ENCODE results near the gene KRTAP5-7. TPM values are rescaled to one million over a fixed set of nuclear protein-coding genes. Genes with fewer than 3 reads are reported as not detected.

Gene KRTAP5-7
- total RNA-seq, 1 experiment from 2014 or later: not detected

DNA sequence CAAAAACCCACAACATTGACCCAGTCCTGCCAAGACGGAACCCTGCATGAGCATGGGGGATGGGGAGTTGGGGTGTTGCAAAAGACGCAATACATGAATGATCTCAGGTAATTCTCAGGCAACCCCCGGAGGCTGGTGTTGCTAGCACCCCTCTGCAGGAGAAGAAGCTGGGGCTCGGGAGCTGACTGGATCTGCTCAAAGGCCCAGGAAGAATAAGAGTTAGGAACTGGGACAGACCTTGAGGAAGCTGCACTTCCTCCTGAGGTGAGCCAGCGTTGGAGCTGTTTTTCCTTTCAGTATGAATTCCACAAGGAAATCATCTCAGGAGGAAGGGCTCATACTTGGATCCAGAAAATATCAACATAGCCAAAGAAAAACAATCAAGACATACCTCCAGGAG is 21.1 kb downstream of the KRTAP5-7 start, which contains the start of gene KRTAP5-9:
Gene KRTAP5-9, plus strand, starts transcription at position 301 of the 400 bp plus-strand sequence. CDS start 238 bp downstream, outside the sequence.
- intact Hi-C loops (cut with micrococcal nuclease; ENCODE audit: unreplicated experiment): no loop called here
- no peaks in the 10 kb centered on the region for H3F3A ChIP-seq (ENCODE audit: insufficient read depth, low read depth)
- no peaks in the 10 kb centered on the region for H3K9me2 ChIP-seq (ENCODE audit: insufficient read depth)
- peaks cover 45% of the 10 kb centered on the region for H3K27me3 ChIP-seq (ENCODE audit: insufficient read depth, low read depth)
- H3K4me1 ChIP-seq (replicated peaks; ENCODE audit: insufficient read depth): 0 out of 2 replicates have a peak, but pooled peaks cover 5% of the 10 kb centered on the region
- H2AFZ ChIP-seq: no peak within 1 kb of the TSS
- ChIA-PET CTCF (no interaction called here), POLR2A (ENCODE audit: unreplicated experiment) (no interaction called here)
- no TSS peak for BruUV-seq (replicated peaks)
- H3K36me3 ChIP-seq (ENCODE audit: low read depth): no peaks in the 10 kb centered on the region
- no peaks in the 10 kb centered on the region for H4K20me1 ChIP-seq (ENCODE audit: insufficient read depth)
- no peak within 1 kb of the TSS for H3K4me3 ChIP-seq
- no peaks in the 10 kb centered on the region for H3K9me3 ChIP-seq (ENCODE audit: insufficient read depth, low read depth)
- H3K4me2 ChIP-seq: no peak within 1 kb of the TSS
- H3K79me2 ChIP-seq (ENCODE audit: low read depth): no peaks in the 10 kb centered on the region
- no peak for DNase-seq
- no peak for TF ChIP-seq EZH2 (IDR thresholded peaks at IDR 0.05; ENCODE audit: low read depth)
- TF ChIP-seq, protein P1, sequence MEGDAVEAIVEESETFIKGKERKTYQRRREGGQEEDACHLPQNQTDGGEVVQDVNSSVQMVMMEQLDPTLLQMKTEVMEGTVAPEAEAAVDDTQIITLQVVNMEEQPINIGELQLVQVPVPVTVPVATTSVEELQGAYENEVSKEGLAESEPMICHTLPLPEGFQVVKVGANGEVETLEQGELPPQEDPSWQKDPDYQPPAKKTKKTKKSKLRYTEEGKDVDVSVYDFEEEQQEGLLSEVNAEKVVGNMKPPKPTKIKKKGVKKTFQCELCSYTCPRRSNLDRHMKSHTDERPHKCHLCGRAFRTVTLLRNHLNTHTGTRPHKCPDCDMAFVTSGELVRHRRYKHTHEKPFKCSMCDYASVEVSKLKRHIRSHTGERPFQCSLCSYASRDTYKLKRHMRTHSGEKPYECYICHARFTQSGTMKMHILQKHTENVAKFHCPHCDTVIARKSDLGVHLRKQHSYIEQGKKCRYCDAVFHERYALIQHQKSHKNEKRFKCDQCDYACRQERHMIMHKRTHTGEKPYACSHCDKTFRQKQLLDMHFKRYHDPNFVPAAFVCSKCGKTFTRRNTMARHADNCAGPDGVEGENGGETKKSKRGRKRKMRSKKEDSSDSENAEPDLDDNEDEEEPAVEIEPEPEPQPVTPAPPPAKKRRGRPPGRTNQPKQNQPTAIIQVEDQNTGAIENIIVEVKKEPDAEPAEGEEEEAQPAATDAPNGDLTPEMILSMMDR (conservative IDR thresholded peaks at IDR 0.05): no peak
- no peak within 1 kb of the TSS for H3K27ac ChIP-seq

DNA sequence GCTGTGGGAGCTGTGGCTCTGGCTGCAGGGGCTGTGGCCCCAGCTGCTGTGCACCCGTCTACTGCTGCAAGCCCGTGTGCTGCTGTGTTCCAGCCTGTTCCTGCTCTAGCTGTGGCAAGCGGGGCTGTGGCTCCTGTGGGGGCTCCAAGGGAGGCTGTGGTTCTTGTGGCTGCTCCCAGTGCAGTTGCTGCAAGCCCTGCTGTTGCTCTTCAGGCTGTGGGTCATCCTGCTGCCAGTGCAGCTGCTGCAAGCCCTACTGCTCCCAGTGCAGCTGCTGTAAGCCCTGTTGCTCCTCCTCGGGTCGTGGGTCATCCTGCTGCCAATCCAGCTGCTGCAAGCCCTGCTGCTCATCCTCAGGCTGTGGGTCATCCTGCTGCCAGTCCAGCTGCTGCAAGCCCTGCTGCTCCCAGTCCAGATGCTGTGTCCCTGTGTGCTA is 21.7 kb downstream of the KRTAP5-7 start:
- no peaks in the 10 kb centered on the region for H4K20me1 ChIP-seq (ENCODE audit: insufficient read depth)
- TF ChIP-seq, protein P1 (conservative IDR thresholded peaks at IDR 0.05): no peak
- TF ChIP-seq EZH2 (IDR thresholded peaks at IDR 0.05; ENCODE audit: low read depth): no peak
- intact Hi-C loops (cut with micrococcal nuclease; ENCODE audit: unreplicated experiment): no loop called here
- no peak overlapping the region for H3K27ac ChIP-seq
- no peaks in the 10 kb centered on the region for H3F3A ChIP-seq (ENCODE audit: insufficient read depth, low read depth)
- no peak overlapping the region for H2AFZ ChIP-seq
- CTCF ChIA-PET: no interaction called here
- no peak overlapping the region for H3K4me3 ChIP-seq
- no peaks in the 10 kb centered on the region for H3K79me2 ChIP-seq (ENCODE audit: low read depth)
- H3K4me1 ChIP-seq (replicated peaks; ENCODE audit: insufficient read depth): 0 out of 2 replicates have a peak, but pooled peaks cover 1% of the 10 kb centered on the region
- no peaks in the 10 kb centered on the region for H3K36me3 ChIP-seq (ENCODE audit: low read depth)
- H3K27me3 ChIP-seq (ENCODE audit: insufficient read depth, low read depth): peaks cover 45% of the 10 kb centered on the region
- no peak for DNase-seq
- H3K9me3 ChIP-seq (ENCODE audit: insufficient read depth, low read depth): no peaks in the 10 kb centered on the region
- POLR2A ChIA-PET (ENCODE audit: unreplicated experiment): no interaction called here
- H3K9me2 ChIP-seq (ENCODE audit: insufficient read depth): no peaks in the 10 kb centered on the region
- H3K4me2 ChIP-seq: no peak overlapping the region
- BruUV-seq (replicated peaks): no TSS peak

DNA sequence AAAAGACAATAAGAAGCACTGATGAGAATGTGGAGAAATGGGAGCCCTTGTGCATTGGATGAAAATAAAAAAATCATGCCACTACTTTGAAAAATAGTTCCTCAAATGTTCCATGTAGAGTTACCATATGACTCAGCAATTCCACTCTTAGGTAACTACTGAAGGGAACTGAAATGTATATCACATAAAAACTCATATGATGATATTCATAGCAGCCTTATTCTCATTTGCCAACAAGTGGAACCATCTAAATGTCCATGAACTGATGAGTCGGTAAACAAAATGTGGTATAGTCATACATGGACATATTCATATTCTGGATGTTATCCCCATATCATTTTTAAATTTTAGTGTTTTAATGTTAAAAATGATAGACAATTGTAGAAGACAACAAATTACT is 24.6 kb downstream of the KRTAP5-7 start:
- TF ChIP-seq, protein P1 (conservative IDR thresholded peaks at IDR 0.05): no peak
- TF ChIP-seq EZH2 (IDR thresholded peaks at IDR 0.05; ENCODE audit: low read depth): no peak
- H3K4me1 ChIP-seq (replicated peaks; ENCODE audit: insufficient read depth): no peaks in the 10 kb centered on the region
- H3K79me2 ChIP-seq (ENCODE audit: low read depth): no peaks in the 10 kb centered on the region
- H3K4me2 ChIP-seq: no peak overlapping the region
- no peaks in the 10 kb centered on the region for H4K20me1 ChIP-seq (ENCODE audit: insufficient read depth)
- H3F3A ChIP-seq (ENCODE audit: insufficient read depth, low read depth): no peaks in the 10 kb centered on the region
- no TSS peak for BruUV-seq (replicated peaks)
- H3K9me3 ChIP-seq (ENCODE audit: insufficient read depth, low read depth): no peaks in the 10 kb centered on the region
- H3K36me3 ChIP-seq (ENCODE audit: low read depth): no peaks in the 10 kb centered on the region
- H3K27ac ChIP-seq: no peak overlapping the region
- H3K27me3 ChIP-seq (ENCODE audit: insufficient read depth, low read depth): peaks cover 32% of the 10 kb centered on the region
- intact Hi-C loops (cut with micrococcal nuclease; ENCODE audit: unreplicated experiment): no loop called here
- no peak for DNase-seq
- no peak overlapping the region for H2AFZ ChIP-seq
- ChIA-PET POLR2A (ENCODE audit: unreplicated experiment) (no interaction called here), CTCF (no interaction called here)
- H3K9me2 ChIP-seq (ENCODE audit: insufficient read depth): no peaks in the 10 kb centered on the region
- H3K4me3 ChIP-seq: no peak overlapping the region

All from PC-9 (cell line).